AG08395 (cell line): ENCODE measurements around the gene PELI1.

Source experiments
- DNase-seq: peaks from one replicate; pipeline ENCODE4 v3.0.0; 2012; ENCODE audit warnings: mixed read lengths, low spot score

PELI1 gene, protein sequence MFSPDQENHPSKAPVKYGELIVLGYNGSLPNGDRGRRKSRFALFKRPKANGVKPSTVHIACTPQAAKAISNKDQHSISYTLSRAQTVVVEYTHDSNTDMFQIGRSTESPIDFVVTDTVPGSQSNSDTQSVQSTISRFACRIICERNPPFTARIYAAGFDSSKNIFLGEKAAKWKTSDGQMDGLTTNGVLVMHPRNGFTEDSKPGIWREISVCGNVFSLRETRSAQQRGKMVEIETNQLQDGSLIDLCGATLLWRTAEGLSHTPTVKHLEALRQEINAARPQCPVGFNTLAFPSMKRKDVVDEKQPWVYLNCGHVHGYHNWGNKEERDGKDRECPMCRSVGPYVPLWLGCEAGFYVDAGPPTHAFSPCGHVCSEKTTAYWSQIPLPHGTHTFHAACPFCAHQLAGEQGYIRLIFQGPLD

DNA sequence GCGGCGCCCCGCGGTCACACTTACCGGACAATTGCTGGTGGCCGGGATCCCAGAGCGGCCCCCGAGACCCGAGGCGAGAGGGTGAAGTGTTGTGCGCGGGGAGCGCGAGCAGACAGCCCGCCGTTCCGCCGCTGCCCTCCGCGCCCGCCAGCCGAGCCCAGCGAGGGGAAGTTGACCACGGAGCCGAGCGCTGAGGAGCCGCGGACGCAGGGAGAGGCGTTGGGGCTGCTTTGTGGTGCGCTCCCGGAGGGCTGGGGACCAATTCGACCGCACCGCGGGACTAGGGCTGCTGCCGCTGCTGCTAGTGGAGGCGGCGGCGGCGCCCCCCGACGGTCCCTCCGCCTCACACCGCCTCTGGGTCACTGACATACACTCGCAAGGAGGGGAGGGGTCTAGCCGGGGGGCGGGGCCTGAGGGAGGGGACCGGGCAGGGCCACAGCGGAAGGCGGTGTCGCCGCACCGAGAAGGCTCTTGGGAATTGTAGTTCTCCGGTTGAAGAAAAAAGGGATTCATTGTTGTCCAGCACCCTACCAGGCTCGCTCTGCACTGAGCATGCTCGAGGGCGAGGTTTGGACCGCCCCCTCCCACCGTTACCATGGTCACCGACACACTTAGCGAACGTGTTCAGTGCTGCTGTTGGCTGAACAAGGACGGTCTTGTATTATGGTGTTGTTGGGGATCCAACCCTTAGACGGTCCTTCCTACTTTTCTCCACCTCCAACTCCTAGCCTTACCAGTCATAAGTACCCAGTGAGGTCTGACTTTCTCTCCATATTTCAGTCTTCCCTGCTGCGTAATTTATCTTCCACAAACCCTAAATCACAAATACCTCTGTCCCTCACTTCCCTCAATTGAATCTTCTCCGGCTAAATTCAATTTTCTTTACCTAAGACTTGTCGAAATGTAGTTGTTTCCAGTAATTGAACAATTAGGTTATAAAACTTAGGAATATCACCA lies at the start of gene PELI1:
PELI1 (minus strand) TSS at position 364 of the 957 bp plus-strand sequence. CDS start 36,110 bp downstream, outside the sequence.
- DNase-seq, result peak; percentile 94

DNA sequence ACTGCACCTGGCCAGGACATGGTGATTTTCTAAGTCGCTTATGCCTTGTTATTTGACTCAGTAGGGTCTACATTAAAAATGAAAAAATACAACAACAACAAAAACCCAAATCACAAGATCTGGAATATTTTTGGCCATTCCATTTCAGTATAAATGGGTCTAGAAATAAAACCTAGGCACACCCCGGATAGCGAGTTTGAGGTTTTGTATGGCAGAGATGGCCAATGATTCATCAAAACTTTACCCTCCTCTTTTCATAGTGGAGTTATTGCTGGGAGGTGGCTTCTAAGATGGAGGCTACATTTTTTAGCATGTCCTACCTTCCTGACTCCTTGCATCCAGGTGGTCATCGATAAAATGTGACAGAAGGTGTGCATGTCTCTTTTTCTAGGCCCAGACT lies 49.3 kb upstream of the PELI1 start:
- DNase-seq, result no peak

DNA sequence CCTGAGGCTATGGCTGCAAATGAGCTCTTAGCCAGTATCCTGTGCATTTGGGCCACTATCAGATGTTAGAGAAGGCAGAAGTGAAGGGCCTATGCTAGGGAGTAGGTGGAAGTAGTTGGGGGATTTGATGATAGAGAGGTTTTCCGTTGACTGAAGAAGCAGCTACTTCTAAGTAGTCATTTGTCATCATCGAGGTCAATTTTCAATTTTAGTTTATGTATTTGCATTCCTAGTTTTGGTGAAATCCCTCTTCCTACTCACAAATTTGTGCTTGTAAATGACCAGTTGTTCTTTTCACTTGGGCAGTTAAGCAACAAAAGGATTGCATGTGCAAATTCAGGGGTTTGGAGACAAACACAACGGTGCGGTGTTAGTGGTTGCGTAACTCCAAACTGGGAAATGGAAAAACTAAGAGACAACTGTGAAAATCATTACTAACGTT lies 48.5 kb upstream of the PELI1 start:
- DNase-seq, result no peak

DNA sequence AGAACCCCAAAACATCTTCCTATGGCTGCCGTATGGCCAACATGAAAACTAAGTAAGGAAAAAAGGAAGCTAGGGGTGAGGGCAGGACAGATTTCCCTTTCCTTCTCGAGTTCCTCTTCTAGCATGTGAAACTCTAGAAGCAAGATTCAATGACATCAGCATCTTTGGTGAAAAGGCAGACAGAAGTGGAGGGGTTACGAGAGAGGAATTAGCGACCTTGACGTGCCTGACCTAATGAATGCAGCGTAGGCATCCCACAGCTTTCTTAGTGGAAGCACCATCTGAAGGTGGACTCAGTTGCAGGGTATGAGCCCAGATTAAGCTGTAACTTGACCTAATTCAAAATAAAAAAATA lies 47.9 kb upstream of the PELI1 start:
- DNase-seq, result no peak

DNA sequence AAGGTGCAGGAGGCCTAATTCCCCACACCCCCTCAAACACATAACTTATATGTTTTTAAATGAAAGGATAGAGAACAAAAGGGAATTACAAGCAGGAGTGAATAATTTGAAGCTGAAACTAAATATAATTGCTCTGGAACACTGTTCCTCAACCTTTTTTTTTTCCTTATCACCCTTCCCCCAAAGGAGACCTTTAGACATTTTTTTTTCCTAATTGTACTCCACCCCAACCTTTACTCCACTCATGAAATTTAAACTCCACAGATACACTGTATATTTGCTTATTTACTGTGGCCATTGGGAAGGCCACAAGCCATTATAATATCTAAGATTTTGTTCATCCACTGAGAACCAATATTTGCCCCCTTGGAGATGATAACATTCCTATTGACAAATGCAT lies 45.4 kb upstream of the PELI1 start:
- DNase-seq, result no peak

DNA sequence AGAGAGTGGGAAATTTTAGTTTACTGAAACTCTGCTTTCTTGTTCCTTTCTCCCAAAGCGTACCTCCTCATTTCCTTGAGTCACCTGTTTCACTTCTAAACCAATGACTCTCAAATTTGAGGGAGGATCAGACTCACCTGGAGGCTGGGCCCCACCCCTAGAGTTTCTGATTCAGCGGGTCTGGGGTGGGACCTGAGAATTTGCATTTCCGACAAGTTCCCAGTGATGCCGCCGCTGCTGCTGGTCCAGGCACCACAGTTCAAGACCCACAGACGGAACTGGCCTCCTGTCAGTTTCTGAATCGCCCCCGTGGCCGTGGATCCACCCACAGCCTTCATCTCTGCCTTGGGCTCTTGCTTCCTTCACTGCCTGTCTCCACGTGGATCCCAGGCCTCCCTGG lies 44.9 kb upstream of the PELI1 start:
- no peak for DNase-seq

DNA sequence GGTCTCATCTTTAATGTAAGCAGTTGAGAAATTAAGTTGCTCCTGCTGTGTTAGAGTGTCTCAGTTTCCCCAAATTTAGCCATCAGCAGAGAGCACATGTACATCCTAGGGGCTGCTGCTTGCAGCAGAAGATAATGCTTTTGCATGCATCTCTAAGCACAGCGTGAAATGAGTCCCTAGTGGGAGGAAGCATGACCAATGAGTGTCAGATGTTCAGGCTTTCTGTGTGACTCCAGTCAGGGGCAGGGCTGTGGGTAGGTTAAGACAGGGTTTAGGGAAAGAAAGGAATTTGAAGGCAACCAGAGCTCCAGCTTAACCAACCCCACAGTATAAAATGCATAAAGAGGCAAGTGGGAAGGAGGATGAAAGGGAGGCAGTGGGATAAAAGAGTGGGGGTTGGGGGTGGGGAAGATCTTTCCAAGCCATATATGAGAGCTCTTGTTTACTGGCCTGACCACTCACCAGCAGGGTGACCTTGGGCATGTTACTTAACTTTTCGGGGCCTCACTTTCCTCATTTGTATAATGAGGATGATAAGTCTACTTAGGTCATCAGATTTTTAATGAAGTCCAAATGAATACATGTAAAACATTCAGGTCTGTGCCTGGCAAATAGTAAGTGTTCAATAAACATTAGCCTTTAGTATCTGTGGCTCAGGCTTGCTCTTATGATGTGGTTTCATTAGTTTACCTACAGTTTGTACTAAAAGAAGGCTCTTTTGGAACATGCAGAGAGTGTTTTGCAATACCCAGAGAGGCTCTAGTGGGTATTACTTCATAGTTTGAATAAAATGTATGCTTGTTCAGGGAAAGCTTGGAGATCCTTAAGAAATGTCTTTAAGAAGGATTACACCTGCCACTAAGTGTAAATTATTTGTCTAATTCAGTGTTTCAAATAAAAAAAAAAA lies 42.7 kb upstream of the PELI1 start:
- DNase-seq, result no peak

DNA sequence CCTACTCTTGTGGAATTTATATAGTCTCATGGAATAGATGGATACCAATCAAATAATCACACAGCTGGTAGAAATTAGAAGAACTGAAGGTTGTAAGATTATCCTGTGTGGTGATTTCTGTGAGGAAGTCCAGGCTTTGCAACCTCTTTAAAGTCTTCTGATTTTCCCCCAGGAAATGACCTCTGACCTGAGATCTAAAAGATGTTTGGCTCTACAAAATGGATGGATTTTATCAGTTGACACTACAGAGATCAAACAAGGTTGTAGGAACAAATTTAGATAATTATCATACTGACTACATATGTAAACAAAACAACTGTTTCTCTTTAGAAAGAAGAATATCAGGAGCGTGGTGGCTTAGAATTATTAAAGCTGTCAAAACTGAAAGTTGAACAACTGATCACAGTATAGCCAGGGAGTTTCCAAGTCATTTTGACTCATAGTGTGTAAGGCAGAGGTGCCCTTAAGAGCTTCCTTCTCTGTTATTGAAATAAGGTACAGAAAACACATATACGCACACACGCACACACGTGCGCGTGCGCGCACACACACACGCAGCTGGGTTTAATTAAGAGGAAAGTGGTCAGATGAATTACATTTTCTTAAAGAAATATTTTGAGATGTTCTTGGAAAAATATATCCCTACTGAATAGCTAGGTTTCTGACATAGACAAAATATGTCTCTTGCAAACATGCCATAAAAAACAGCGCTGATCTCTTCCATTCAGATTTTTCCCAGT lies 35.5 kb upstream of the PELI1 start:
- DNase-seq, result no peak

DNA sequence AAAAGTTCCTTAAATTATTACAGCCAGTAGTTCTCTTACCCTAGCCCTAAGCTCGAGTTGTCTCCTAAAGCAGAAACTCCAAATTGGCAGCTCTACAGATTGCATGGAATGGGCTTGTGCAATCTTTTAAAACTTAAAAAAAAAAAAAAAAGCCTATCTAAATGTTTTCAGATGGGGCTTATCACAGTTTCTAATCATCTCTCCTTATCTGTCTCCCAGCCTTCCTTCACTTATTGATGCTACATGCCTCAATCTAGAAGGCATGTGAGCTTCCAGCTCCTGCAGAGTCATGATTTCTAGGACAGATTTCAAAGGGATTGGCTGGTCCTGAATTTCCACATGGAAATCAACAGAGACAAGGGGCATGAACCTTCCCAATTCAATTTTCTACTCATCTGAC lies 33.1 kb upstream of the PELI1 start:
- DNase-seq, result no peak

DNA sequence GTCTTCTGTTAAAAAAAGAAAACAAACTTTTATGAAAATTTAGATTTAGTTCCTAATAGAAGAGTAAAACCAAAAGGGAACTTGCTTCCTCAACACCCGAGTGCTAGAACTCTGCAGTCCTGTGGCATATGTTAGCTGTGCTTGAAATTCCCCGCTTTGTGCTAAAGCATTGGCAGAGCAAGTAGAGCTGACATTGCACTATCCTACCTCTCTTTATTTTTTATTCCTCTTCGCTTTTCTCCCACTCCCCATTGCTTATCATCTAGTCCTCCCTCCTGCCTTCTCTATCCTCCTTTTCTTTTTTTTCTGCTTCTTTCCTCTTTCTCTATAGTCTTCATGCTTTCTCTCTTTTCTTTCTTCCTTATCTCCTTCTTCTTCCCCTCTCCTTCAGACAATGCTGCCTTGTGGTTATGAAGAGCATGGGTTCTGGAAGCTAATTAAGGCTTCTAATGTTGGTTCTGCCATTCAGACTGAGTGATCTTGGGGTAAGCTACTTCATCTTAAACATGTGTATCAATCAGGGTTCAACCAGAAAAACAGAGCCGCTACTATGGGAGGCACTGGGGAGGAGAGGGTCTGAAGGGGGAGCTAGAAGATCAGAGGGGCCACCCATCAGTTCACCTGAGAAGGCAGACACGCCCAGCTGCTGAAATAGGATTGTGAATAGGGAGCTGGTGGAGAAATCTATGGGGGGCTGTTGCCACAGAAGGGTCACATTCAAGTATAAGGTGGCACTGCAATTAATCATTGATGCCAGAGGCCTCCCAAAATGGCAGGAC lies 31.4 kb upstream of the PELI1 start:
- DNase-seq, result no peak

DNA sequence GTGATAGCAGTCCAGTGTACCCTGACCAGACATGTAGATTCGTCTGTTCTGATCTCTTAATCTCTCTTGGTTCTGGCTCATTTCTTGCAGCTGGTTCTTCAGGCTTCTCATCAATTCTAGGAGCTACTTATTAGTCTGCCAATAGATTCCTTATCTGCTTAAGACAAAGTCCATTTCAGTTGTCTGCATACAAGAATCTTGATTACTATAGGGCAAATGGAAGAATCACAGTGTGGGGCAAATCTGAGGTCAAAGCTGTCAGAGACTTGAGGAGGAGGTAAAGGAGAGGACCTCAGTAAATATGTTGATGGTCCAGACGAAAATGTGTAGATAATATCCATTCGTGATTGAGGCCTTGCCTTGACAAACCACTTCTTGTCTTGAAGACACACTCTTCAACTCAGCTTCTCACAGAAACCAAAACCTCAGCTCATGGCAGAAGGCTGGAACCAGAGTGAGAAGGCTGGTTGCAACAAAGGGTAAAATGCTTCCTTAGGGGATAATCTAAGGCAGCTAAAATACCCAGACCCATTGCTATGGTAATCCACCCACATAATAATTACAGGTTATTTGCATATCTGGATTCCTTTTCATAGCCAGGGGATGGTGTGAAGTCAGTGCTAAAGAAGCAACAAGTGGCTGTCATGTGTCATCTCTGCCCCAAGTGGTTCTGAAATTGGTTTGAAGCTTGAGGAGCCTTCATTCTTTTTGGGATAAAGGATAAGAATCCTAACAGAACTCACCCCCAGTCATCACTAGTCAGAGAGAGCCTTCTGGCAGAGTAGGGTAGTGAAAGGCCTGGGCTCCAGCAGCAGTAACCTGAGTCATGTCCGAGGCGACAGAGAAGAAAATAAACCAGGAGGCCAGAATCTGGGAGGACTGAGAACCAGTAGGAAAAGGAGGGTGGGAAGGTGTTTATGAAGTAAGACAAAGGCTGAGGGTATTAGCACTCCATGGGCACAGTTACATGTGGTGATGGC lies 29.2 kb upstream of the PELI1 start:
- DNase-seq, result no peak

DNA sequence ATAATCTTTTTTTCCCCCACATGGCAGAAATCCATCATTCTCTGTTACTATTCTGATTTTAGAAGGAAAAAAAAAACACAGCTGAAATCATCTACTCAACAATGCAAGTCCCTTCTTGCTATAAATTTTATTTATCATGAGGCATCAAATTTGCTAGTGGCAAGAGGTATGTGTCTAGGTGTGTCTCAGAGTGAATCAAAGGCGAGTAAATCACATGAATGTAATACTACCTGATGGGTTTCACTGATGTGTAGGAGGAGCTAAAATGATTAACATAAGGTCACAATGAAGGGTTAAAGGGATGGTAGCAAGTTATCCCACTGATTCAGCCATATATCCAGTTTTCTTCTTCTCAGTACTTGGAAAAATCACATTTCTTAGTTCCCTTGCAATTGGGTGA lies 24.5 kb upstream of the PELI1 start:
- no peak for DNase-seq

DNA sequence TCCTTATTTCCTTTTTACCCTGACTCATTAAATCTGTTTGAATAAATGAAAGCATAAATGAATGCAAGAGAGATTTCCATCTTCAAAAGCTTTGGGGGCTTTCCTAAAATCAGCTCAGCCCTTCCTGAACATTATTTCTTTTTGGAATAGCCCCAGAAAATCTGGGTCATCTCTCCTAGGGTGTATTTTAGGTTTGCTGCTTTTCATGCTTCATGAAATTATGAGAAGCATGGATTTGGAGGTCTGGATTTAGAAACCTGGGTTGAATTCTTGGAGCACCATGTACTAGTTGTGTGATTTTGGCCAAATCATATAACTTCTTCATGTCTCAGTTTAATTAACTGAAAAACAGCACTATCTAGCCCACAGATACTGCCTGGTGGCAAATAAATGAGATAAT lies 24.0 kb upstream of the PELI1 start:
- no peak for DNase-seq

DNA sequence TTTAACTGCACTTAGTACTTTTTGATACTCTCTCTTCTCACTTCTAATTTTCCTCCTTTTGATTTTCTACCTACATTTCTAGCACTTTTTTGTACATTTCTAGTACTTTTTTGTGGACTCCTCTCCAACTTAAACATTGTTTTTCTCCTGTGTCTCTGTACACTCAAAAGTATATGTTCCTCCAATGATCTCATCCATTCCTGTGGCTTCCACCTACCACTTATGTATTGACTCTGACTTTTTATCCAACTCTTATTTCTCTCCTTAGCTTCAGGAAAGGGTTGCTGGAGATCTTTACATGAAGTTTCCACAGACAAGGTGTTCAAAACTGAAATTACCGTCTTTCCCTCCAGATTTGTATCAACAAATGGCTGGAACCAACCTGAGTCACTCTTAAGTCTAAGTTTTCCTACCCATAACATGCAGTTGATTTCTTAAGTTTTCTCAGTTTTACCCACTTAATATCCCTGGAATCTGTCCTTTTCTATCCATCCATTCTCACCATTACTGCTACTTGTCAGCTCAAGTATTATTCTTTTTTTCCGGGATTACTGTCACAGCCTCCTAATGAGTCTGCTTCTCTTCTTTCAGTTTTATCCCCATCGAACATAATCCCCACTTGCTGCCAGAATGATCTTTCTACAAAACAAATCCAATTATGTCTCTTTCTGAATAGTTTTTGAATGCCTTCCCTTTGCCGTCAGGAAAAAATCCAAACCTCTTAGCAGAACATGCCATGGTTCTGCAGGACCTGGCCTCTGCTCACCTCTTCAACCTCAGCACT lies 22.6 kb upstream of the PELI1 start:
- no peak for DNase-seq

DNA sequence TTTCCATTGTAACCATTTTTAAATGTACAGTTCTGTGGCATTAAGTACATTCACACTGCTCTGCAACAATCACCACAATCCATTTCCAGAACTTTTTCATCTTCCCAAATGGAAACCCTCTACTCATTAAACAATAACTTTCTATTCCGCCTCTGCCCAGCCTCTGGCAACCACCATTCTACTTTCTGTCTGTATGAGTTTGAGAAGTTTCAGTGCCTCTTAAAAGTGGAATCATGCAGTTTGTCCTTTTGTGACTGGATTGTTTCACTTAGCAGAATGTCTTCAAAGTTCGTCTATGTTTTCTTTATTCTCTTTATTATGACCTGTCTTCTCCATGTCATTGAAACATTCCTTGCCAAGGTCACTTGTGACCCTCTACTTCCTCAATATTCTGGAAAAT lies 22.0 kb upstream of the PELI1 start:
- no peak for DNase-seq

DNA sequence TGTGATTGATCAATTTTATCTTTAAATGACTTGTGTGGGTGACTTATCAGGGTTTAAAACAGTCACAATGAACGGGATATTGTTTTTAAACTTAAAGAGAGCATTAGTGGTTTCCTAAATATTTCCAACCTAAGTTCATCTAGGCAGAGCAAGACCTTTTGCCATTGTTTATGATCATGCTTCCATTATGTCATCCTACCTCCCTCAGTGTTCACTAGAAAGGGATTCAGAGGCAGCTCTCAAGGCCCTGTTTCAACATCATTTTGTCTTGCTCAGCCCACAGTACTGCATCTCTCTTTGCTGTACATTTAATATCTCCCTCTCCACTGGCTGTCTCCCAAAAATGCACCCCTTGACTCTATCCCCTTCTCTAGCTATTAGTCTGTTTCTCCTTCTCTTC lies 21.5 kb upstream of the PELI1 start:
- DNase-seq, result no peak

DNA sequence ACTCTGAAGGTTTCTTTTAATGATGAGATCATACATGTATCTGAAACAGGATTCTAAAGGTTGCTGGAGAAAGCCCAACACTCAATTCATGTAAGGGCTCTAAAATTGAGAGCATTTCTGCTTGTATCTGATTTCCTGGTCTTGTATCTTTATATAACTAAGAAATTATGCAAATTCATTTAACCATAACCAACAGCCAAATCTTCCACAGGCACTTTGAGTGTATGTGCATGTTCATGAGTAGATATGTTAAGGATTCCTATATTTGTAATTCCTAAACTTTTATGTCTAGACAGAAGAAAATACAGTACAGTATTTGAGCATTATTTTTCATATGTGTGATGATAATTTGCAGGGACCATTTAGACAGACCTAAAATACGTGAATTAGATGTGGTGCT lies 20.4 kb upstream of the PELI1 start:
- no peak for DNase-seq

DNA sequence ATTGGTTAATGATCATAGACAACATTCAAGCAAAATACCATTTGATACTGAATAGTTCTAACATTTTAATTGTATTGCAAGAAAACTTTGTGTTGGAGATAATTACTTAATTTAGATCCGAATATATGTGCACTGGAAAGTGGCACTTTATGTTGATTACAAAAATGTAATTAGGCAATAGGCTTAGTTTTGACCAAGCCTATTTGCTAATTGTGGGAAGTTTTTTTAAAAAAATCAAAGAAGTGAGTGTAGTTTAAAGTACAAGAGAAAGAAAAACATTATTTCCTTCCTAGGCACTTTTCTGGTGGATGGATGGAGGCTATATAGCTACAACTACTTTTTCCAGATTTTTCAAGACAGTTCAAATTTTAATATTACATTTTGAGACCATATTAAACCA lies 18.3 kb upstream of the PELI1 start:
- no peak for DNase-seq

DNA sequence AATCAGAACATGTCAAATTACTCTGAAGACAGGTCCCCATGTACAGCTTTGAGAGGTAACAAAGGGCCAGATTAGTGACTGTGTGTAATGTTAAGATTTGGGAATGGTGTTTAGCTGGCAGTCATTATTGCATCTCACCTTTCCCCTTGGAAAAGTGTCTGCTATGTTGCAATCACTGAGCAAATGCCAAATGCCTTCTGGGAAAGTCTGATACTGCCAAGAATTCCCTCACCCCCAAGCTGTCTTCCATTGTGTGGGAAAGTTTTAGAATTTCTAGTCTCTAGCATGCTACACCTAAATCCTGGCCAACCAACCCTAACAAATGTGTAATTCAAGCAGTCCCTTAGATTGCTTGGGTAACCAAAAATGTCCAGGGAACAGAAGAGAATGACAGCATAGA lies 13.6 kb upstream of the PELI1 start:
- DNase-seq, result no peak
